ENCODE data around the gene A3GALT2.

The A3GALT2 gene

GRCh38 chr1:33330906-33331305 is 10.0 kb upstream of the A3GALT2 start:
- DNase-seq: no peak

- no peak for DNase-seq
Measured at GRCh38 chr1:33330361-33330890, 9.5 kb upstream of the A3GALT2 start.

GRCh38 chr1:33329600-33330305 is 8.9 kb upstream of the A3GALT2 start:
- DNase-seq: no peak

- DNase-seq: no peak
Measured at GRCh38 chr1:33328817-33329216, 7.9 kb upstream of the A3GALT2 start.

GRCh38 chr1:33327587-33328325 is 6.9 kb upstream of the A3GALT2 start:
- DNase-seq: no peak

- no peak for DNase-seq
Measured at GRCh38 chr1:33326785-33327184, 5.9 kb upstream of the A3GALT2 start.

- no peak for DNase-seq
Measured at GRCh38 chr1:33324677-33325575, 4.0 kb upstream of the A3GALT2 start.

GRCh38 chr1:33323663-33324477 is 3.0 kb upstream of the A3GALT2 start:
- no peak for DNase-seq

GRCh38 chr1:33322870-33323585 is 2.1 kb upstream of the A3GALT2 start:
- DNase-seq: no peak

- DNase-seq: no peak
Measured at GRCh38 chr1:33322109-33322508, 1.2 kb upstream of the A3GALT2 start.

- no peak for DNase-seq
Measured at GRCh38 chr1:33321178-33321577, 280 bp upstream of the A3GALT2 start.

GRCh38 chr1:33319949-33320618 is 814 bp downstream of the A3GALT2 start:
- no peak for DNase-seq

- DNase-seq: no peak
Measured at GRCh38 chr1:33319186-33319948, 1.5 kb downstream of the A3GALT2 start.

GRCh38 chr1:33317946-33318345 is 3.0 kb downstream of the A3GALT2 start:
- no peak for DNase-seq

GRCh38 chr1:33317354-33317753 is 3.5 kb downstream of the A3GALT2 start:
- DNase-seq: no peak

GRCh38 chr1:33316601-33317000 is 4.3 kb downstream of the A3GALT2 start:
- DNase-seq: no peak

- no peak for DNase-seq
Measured at GRCh38 chr1:33314416-33314815, 6.5 kb downstream of the A3GALT2 start.

- no peak for DNase-seq
Measured at GRCh38 chr1:33312413-33312749, 8.5 kb downstream of the A3GALT2 start.

- no peak for DNase-seq
Measured at GRCh38 chr1:33311706-33312412, 9.0 kb downstream of the A3GALT2 start.

- DNase-seq: no peak
Measured at GRCh38 chr1:33310702-33311101, 10.2 kb downstream of the A3GALT2 start.
